Mucosa of descending colon (tissue), 3 donors: Measurements from ENCODE around the gene ACOX3. TPM values are rescaled to one million over a fixed set of nuclear protein-coding genes. Genes with fewer than 3 reads are reported as not detected.
A peak's percentile ranks its signal among the peaks of the same experiment; 100 is the strongest.

ENCODE experiments used
- ATAC-seq: fragments of 200-7000 bp; cut with Tn5 transposase; one replicate; pipeline ENCODE4 v1.9.1; 2020; ENCODE audit warnings: mild to moderate bottlenecking, moderate library complexity
- DNase-seq, 3 donors: peaks; one replicate each; pipeline ENCODE4 v3.0.0-alpha.2; 2020
- H3K36me3 ChIP-seq: fragments of 200-600 bp; one replicate; pipeline ENCODE4 v1.8.0; 2021; ENCODE audit warnings: low read depth, mild to moderate bottlenecking
- H3K4me1 ChIP-seq: fragments of 200-600 bp; one replicate; pipeline ENCODE4 v1.8.0; 2021; ENCODE audit warnings: low read depth, mild to moderate bottlenecking
- H3K4me3 ChIP-seq: fragments of 200-600 bp; one replicate; pipeline ENCODE4 v1.8.0; 2021; ENCODE audit warnings: mild to moderate bottlenecking
- H3K9me3 ChIP-seq: fragments of 200-600 bp; one replicate; pipeline ENCODE4 v1.8.0; 2021; ENCODE audit warnings: mild to moderate bottlenecking
- CTCF ChIP-seq: fragments of 200-600 bp; IDR thresholded peaks from one replicate; pipeline ENCODE4 v1.8.0; 2022; ENCODE audit warnings: antibody characterized with exemption, mild to moderate bottlenecking
- intact Hi-C, 2 donors: fragments of 100-400 bp; cut with DNase I in 1 of 2; cut with micrococcal nuclease in 1 of 2; formaldehyde crosslinking; loops; one replicate each; pipeline versions ENCODE4 v1.11.0 to v1.11.1; 2022; cut with DNase I, micrococcal nuclease
- total RNA-seq, 3 donors: library from RNA; stranded (reverse); fragmentation: NEBNext Ultra II Directional in 2 of 3; extraction: Animal tissue kit (Norgen Biotek cat#: 25700) in 2 of 3; gene quantifications; one replicate each; pipeline versions ENCODE4 v1.2.1 to v1.2.4, GENCODE V29; 2021 to 2023
- donor health status: DM: no; HTN: no; CAD: no; lungs with moderate emphysema.
- donor health status: DM: no; HTN: no; CAD: no.
- donor health status: DM: no; HTN: yes; CAD: no.

Gene ACOX3
- total RNA-seq, 3 donors from 2014 or later = 22.4 to 34.7 (median 26.0) TPM

GRCh38 chr4:8385611-8386010, 54.9 kb downstream of the ACOX3 start:
- intact Hi-C loops = no loop called here
- Histone ChIP-seq H3K36me3 (no peaks in the 10 kb centered on the region), H3K4me1 (no peaks in the 10 kb centered on the region), H3K4me3 (no peak overlapping the region), H3K9me3 (no peaks in the 10 kb centered on the region)
- ATAC-seq (no peak), DNase-seq (peak in 1 of 3 donors; percentile 22)
- TF ChIP-seq CTCF = no peak

GRCh38 chr4:8385106-8385505, 55.4 kb downstream of the ACOX3 start:
- TF ChIP-seq CTCF = no peak
- ATAC-seq = no peak
- H3K36me3 ChIP-seq = no peaks in the 10 kb centered on the region
- DNase-seq = peak in 1 of 3 donors; percentile 36
- no peaks in the 10 kb centered on the region for H3K4me1 ChIP-seq
- H3K4me3 ChIP-seq = no peak overlapping the region
- no peaks in the 10 kb centered on the region for H3K9me3 ChIP-seq
- intact Hi-C loops = no loop called here

GRCh38 chr4:8384397-8385060, 56.0 kb downstream of the ACOX3 start:
- H3K4me3 ChIP-seq = no peak overlapping the region
- intact Hi-C loops = no loop called here
- no peaks in the 10 kb centered on the region for H3K36me3 ChIP-seq
- H3K9me3 ChIP-seq = no peaks in the 10 kb centered on the region
- DNase-seq (peak in 1 of 3 donors; percentile 33), ATAC-seq (no peak)
- no peaks in the 10 kb centered on the region for H3K4me1 ChIP-seq
- TF ChIP-seq CTCF = no peak

- no peak overlapping the region for H3K4me3 ChIP-seq
- intact Hi-C loops = no loop called here
- no peak for TF ChIP-seq CTCF
- DNase-seq (peak in 1 of 3 donors; percentile 12), ATAC-seq (peak; percentile 32)
- H3K9me3 ChIP-seq = no peaks in the 10 kb centered on the region
- H3K4me1 ChIP-seq = no peaks in the 10 kb centered on the region
- H3K36me3 ChIP-seq = no peaks in the 10 kb centered on the region
These were observed 56.9 kb downstream of the ACOX3 start for GRCh38 chr4:8383451-8384160.

GRCh38 chr4:8383016-8383415, 57.5 kb downstream of the ACOX3 start:
- ATAC-seq = no peak
- Histone ChIP-seq H3K36me3 (no peaks in the 10 kb centered on the region), H3K4me1 (no peaks in the 10 kb centered on the region), H3K9me3 (no peaks in the 10 kb centered on the region), H3K4me3 (no peak overlapping the region)
- no peak for TF ChIP-seq CTCF
- no peak for DNase-seq
- intact Hi-C loops = no loop called here
